Lung (tissue), 12 donors: Measurements from ENCODE around the gene ZBTB38. TPM values are rescaled to one million over a fixed set of nuclear protein-coding genes. Genes with fewer than 3 reads are reported as not detected.

Experiments used
- ATAC-seq: fragments of 200-7000 bp; cut with Tn5 transposase; one replicate; pipeline ENCODE4 v1.9.1; 2020; ENCODE audit warnings: moderate number of reproducible peaks; ENCODE audit not compliant: insufficient read depth, low FRiP score
- DNase-seq, 3 donors: peaks; one replicate each; pipeline ENCODE4 v3.0.0-alpha.2; 2013 to 2017
- H3K27ac ChIP-seq, 2 donors: one replicate each; pipeline ENCODE4 v1.5.1; 2013; ENCODE audit warnings: mild to moderate bottlenecking in 2 of 2, moderate library complexity in 2 of 2, control low read depth in 1 of 2, inconsistent platforms in 1 of 2, low read depth in 1 of 2, low read length in 1 of 2
- H3K27me3 ChIP-seq, 3 donors: one replicate each; pipeline ENCODE4 v1.5.1; 2013; ENCODE audit warnings: low read length in 2 of 3; ENCODE audit not compliant: control insufficient read depth in 3 of 3, insufficient read depth in 3 of 3
- H3K36me3 ChIP-seq, 4 donors: one replicate each; pipeline ENCODE4 v1.5.1; 2013; ENCODE audit warnings: low read length in 4 of 4, mild to moderate bottlenecking in 1 of 4, moderate library complexity in 1 of 4; ENCODE audit not compliant: control insufficient read depth in 4 of 4, insufficient read depth in 4 of 4
- H3K4me1 ChIP-seq, 5 donors: one replicate each; pipeline ENCODE4 v1.5.1; 2013; ENCODE audit warnings: low read length in 5 of 5, mild to moderate bottlenecking in 2 of 5, moderate library complexity in 1 of 5; ENCODE audit not compliant: control insufficient read depth in 5 of 5, insufficient read depth in 5 of 5
- H3K4me3 ChIP-seq: one replicate; pipeline ENCODE4 v1.5.1; 2013; ENCODE audit warnings: mild to moderate bottlenecking, control low read depth, moderate library complexity
- H3K9ac ChIP-seq, 2 donors: one replicate each; pipeline ENCODE4 v1.5.1; 2013; ENCODE audit warnings: low read length in 2 of 2, control low read depth in 1 of 2; ENCODE audit not compliant: insufficient read depth in 1 of 2
- H3K9me3 ChIP-seq, 4 donors: one replicate each; pipeline ENCODE4 v1.5.1; 2013; ENCODE audit warnings: low read length in 3 of 4, mild to moderate bottlenecking in 1 of 4, moderate library complexity in 1 of 4; ENCODE audit not compliant: control insufficient read depth in 4 of 4, insufficient read depth in 3 of 4
- WGBS, 2 donors: extraction: QIAGEN DNeasy Blood & Tissue Kit; methylation state at CpG; one replicate each; pipeline ENCODE4 v1.1.7; 2013; 5-methylcytosine and 5-hydroxymethylcytosine counted together
- polyA plus RNA-seq, 2 donors: library from polyadenylated mRNA; stranded (reverse); fragments of 200-250 nt; gene quantifications; one replicate each; pipeline ENCODE4 v1.2.1, GENCODE V29; 2013
- total RNA-seq, 2 donors: library from RNA; depleted of rRNA in 1 of 2; stranded (reverse); fragments of >200 nt in 1 of 2; gene quantifications; one replicate each; pipeline ENCODE4 v1.2.1, GENCODE V29; 2014 to 2021
- TF ChIP-seq, protein P1 (sequence below): IDR thresholded peaks from 2 replicates; pipeline ENCODE4 v1.5.1; 2012; ENCODE audit warnings: mild to moderate bottlenecking; ENCODE audit errors: control extremely low read depth, extremely low read depth
- donor health status: control.
- donor health status: control.
- donor health status: Bipolar disorder and iron deficiency.
- donor health status: healthy.
- donor health status: DM: yes; HTN: yes; CAD: no.

Gene ZBTB38
- total and polyA plus RNA-seq, 4 donors, result 9.3 to 111 (median 53.5) TPM

- TF ChIP-seq, protein P1, sequence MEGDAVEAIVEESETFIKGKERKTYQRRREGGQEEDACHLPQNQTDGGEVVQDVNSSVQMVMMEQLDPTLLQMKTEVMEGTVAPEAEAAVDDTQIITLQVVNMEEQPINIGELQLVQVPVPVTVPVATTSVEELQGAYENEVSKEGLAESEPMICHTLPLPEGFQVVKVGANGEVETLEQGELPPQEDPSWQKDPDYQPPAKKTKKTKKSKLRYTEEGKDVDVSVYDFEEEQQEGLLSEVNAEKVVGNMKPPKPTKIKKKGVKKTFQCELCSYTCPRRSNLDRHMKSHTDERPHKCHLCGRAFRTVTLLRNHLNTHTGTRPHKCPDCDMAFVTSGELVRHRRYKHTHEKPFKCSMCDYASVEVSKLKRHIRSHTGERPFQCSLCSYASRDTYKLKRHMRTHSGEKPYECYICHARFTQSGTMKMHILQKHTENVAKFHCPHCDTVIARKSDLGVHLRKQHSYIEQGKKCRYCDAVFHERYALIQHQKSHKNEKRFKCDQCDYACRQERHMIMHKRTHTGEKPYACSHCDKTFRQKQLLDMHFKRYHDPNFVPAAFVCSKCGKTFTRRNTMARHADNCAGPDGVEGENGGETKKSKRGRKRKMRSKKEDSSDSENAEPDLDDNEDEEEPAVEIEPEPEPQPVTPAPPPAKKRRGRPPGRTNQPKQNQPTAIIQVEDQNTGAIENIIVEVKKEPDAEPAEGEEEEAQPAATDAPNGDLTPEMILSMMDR, result no peak
- H3K4me1 ChIP-seq, result peaks cover 0 to 1% (median 0%) of the 10 kb centered on the region in 5 donors
- no peak overlapping the region for H3K4me3 ChIP-seq
- no peak overlapping the region for H3K27ac ChIP-seq
- DNase-seq (peak in 1 of 3 donors; percentile 16), ATAC-seq (no peak)
- no peaks in the 10 kb centered on the region for H3K9me3 ChIP-seq
- 87 to 90% methylated on average over 6 of the region's 6 CpGs for WGBS, 2 donors
- no peak overlapping the region for H3K9ac ChIP-seq
- H3K27me3 ChIP-seq, result no peaks in the 10 kb centered on the region
- no peaks in the 10 kb centered on the region for H3K36me3 ChIP-seq
Observed at GRCh38 chr3:141353652-141354495, 14.4 kb upstream of the ZBTB38 start.

GRCh38 chr3:141354517-141354916, 13.8 kb upstream of the ZBTB38 start:
- WGBS, 2 donors, result 96 to 98% methylated on average over 3 of the region's 3 CpGs
- Histone ChIP-seq H3K4me1 (no peaks in the 10 kb centered on the region), H3K9me3 (no peaks in the 10 kb centered on the region), H3K4me3 (no peak overlapping the region), H3K27ac (no peak overlapping the region), H3K9ac (no peak overlapping the region), H3K27me3 (no peaks in the 10 kb centered on the region), H3K36me3 (no peaks in the 10 kb centered on the region)
- no peak for DNase-seq
- TF ChIP-seq, protein P1, result no peak
- ATAC-seq, result no peak

- no peak for ATAC-seq
- WGBS, 2 donors, result 84 to 87% methylated on average over 6 of the region's 6 CpGs
- no peak overlapping the region for H3K9ac ChIP-seq
Observed at GRCh38 chr3:141355242-141355641, 13.1 kb upstream of the ZBTB38 start.

More at GRCh38 chr3:141355242-141355641, 13.1 kb upstream of the ZBTB38 start:
- Histone ChIP-seq H3K9me3 (no peaks in the 10 kb centered on the region), H3K36me3 (no peaks in the 10 kb centered on the region), H3K4me3 (no peak overlapping the region), H3K4me1 (no peaks in the 10 kb centered on the region), H3K27me3 (no peaks in the 10 kb centered on the region), H3K27ac (no peak overlapping the region)
- no peak for DNase-seq
- TF ChIP-seq, protein P1, result no peak
